Measurements from ENCODE around the gene GUCY1A2. TPM values are rescaled to one million over a fixed set of nuclear protein-coding genes. Genes with fewer than 3 reads are reported as not detected.

Gene GUCY1A2
- polyA plus RNA-seq, 3 donors, result not detected

- no peak overlapping the region for H3K4me2 ChIP-seq (replicated peaks; ENCODE audit: extremely low read depth, low read length, poor library complexity, severe bottlenecking)
- no peak overlapping the region for H2AFZ ChIP-seq (ENCODE audit: insufficient read depth, low read depth, low read length, poor library complexity, severe bottlenecking)
- H3K27ac ChIP-seq (ENCODE audit: low read depth in 1 of 2, low read length in 2 of 2), result no peak overlapping the region
- H3K36me3 ChIP-seq (replicated peaks in 1 of 2; ENCODE audit: control insufficient read depth in 1 of 2, insufficient read depth in 2 of 2, low read length in 2 of 2), result no peaks in the 10 kb centered on the region
- Mint-ChIP-seq H3K9me3 (peaks cover 0 to 4% (median 0%) of the 10 kb centered on the region in 7 donors), H3K36me3 (no peaks in the 10 kb centered on the region), H3K4me1 (no peaks in the 10 kb centered on the region), H3K27ac (no peak overlapping the region), H3K4me3 (no peak overlapping the region), H3K27me3 (ENCODE audit: low read depth in 3 of 3) (no peaks in the 10 kb centered on the region)
- H3K9me3 ChIP-seq (replicated peaks in 1 of 2; ENCODE audit: control insufficient read depth in 1 of 2, insufficient read depth in 1 of 2, low read length in 2 of 2), result no peaks in the 10 kb centered on the region
- no peak overlapping the region for H3K4me3 ChIP-seq (replicated peaks in 1 of 3; ENCODE audit: low read depth in 2 of 3, low read length in 3 of 3)
- no peak for DNase-seq
- no peaks in the 10 kb centered on the region for H3K79me2 ChIP-seq (ENCODE audit: insufficient read depth, low read length)
- no CpG with 5 or more reads among the region's 1 CpG for WGBS (ENCODE audit: insufficient coverage)
- H3K9ac ChIP-seq (ENCODE audit: insufficient read depth, low read length, poor library complexity, severe bottlenecking), result no peak overlapping the region
- H3K27me3 ChIP-seq (ENCODE audit: control insufficient read depth in 2 of 2, insufficient read depth in 2 of 2, low read length in 2 of 2), result no peaks in the 10 kb centered on the region
- H4K20me1 ChIP-seq (ENCODE audit: insufficient read depth, low read length), result no peaks in the 10 kb centered on the region
- intact Hi-C loops (cut with micrococcal nuclease), result no loop called here
- no peak for TF ChIP-seq CTCF (IDR thresholded peaks at IDR 0.05)
- no peaks in the 10 kb centered on the region for H3K4me1 ChIP-seq (ENCODE audit: control insufficient read depth in 1 of 2, insufficient read depth in 2 of 2, low read length in 2 of 2)
Measured at GRCh38 chr11:106813806-106814205, 204.5 kb downstream of the GUCY1A2 start.

GRCh38 chr11:106794058-106794457, 224.2 kb downstream of the GUCY1A2 start:
- Mint-ChIP-seq H3K4me1 (no peaks in the 10 kb centered on the region), H3K4me3 (no peak overlapping the region), H3K36me3 (no peaks in the 10 kb centered on the region), H3K27me3 (ENCODE audit: low read depth in 3 of 3) (no peaks in the 10 kb centered on the region), H3K27ac (no peak overlapping the region), H3K9me3 (peaks cover 7 to 20% (median 10%) of the 10 kb centered on the region in 7 donors)
- no peak overlapping the region for H3K4me2 ChIP-seq (replicated peaks; ENCODE audit: extremely low read depth, low read length, poor library complexity, severe bottlenecking)
- H4K20me1 ChIP-seq (ENCODE audit: insufficient read depth, low read length), result no peaks in the 10 kb centered on the region
- H3K27ac ChIP-seq (ENCODE audit: low read depth in 1 of 2, low read length in 2 of 2), result no peak overlapping the region
- TF ChIP-seq CTCF (IDR thresholded peaks at IDR 0.05), result no peak
- H3K27me3 ChIP-seq (ENCODE audit: control insufficient read depth in 2 of 2, insufficient read depth in 2 of 2, low read length in 2 of 2), result no peaks in the 10 kb centered on the region
- no peak for DNase-seq
- intact Hi-C loops (cut with micrococcal nuclease), result no loop called here
- no peaks in the 10 kb centered on the region for H3K36me3 ChIP-seq (replicated peaks in 1 of 2; ENCODE audit: control insufficient read depth in 1 of 2, insufficient read depth in 2 of 2, low read length in 2 of 2)
- H2AFZ ChIP-seq (ENCODE audit: insufficient read depth, low read depth, low read length, poor library complexity, severe bottlenecking), result no peak overlapping the region
- no peak overlapping the region for H3K4me3 ChIP-seq (replicated peaks in 1 of 3; ENCODE audit: low read depth in 2 of 3, low read length in 3 of 3)
- peaks cover 11 to 17% of the 10 kb centered on the region in 2 donors for H3K9me3 ChIP-seq (replicated peaks in 1 of 2; ENCODE audit: control insufficient read depth in 1 of 2, insufficient read depth in 1 of 2, low read length in 2 of 2)
- H3K79me2 ChIP-seq (ENCODE audit: insufficient read depth, low read length), result no peaks in the 10 kb centered on the region
- no peaks in the 10 kb centered on the region for H3K4me1 ChIP-seq (ENCODE audit: control insufficient read depth in 1 of 2, insufficient read depth in 2 of 2, low read length in 2 of 2)
- H3K9ac ChIP-seq (ENCODE audit: insufficient read depth, low read length, poor library complexity, severe bottlenecking), result no peak overlapping the region

Measured in CD14-positive monocyte (primary cell).